Adrenal gland (tissue), 5 donors: ENCODE measurements around the gene PRELID1.

Experiments used
- POLR2A ChIP-seq, 2 donors: fragments of 450-650 bp; IDR thresholded peaks; one replicate each; pipeline ENCODE4 v1.6.1; 2017; ENCODE audit warnings: antibody characterized with exemption in 2 of 2, mild to moderate bottlenecking in 2 of 2, moderate library complexity in 1 of 2
- TF ChIP-seq, protein P1 (sequence below), 6 experiments: fragments of 450-650 bp in 4 of 6; fragments of 200-600 bp in 2 of 6; sonication (generic) in 1 of 6; IDR thresholded peaks; 1 replicate in 5 of 6; 2 replicates in 1 of 6; pipeline versions ENCODE4 v1.5.1 to v1.8.0; 2016 to 2021; ENCODE audit warnings: antibody characterized with exemption in 6 of 6, mild to moderate bottlenecking in 2 of 6, moderate library complexity in 1 of 6
- donor health status: DM: no; HTN: no; CAD: no.

DNA sequence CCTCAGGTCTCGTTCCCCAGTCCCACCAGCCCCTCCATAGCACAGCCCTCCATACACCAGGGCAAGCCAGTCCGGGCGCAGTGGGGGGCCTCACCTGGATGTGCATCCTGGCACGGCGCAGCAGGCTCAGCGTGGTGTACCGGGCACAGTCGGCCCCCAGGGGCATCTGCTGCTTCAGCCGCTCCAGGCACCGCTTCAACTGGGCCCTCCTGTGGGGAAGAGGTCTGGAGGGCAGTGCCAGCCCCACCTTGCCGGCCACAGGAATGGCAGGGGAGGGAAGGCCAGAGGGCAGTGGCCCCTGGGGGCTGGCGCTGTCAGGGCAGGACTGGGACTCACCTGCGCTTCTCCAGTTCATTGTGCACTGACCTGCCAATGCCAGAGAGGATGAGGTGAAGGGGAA is 6.7 kb downstream of the PRELID1 start:
- TF ChIP-seq, protein P1, sequence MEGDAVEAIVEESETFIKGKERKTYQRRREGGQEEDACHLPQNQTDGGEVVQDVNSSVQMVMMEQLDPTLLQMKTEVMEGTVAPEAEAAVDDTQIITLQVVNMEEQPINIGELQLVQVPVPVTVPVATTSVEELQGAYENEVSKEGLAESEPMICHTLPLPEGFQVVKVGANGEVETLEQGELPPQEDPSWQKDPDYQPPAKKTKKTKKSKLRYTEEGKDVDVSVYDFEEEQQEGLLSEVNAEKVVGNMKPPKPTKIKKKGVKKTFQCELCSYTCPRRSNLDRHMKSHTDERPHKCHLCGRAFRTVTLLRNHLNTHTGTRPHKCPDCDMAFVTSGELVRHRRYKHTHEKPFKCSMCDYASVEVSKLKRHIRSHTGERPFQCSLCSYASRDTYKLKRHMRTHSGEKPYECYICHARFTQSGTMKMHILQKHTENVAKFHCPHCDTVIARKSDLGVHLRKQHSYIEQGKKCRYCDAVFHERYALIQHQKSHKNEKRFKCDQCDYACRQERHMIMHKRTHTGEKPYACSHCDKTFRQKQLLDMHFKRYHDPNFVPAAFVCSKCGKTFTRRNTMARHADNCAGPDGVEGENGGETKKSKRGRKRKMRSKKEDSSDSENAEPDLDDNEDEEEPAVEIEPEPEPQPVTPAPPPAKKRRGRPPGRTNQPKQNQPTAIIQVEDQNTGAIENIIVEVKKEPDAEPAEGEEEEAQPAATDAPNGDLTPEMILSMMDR (IDR thresholded peaks at IDR 0.05) = no peak
- TF ChIP-seq POLR2A (IDR thresholded peaks at IDR 0.05) = no peak
